ENCODE data around the gene CMYA5.

The CMYA5 gene

DNA sequence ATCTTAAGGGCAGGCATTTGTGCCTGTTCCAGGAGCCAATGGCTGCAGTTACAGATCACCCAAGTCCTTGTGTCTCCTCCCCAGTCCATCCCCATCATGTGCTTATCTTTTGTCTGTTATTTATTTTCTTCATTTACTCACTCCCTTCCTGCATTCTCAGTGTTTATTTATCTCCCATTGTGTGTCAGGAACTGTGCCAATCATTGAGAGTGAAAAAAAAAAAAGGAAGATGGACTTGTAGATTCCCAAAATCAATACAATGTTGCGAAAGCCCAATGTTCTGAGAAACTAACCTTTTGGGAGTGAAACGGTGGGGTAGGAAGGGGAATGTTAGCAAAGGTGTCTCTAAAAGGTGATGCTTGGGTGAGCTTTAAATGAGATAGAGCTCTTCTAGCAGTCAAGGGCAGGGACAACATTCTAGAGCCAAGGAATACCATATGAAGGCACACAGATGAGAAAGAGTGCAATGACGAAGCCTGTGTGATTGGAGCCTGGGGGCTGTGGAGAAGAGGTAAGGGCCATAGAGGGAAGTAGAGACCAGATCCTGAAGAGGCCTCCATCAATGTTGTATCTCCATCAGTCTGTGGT is 53.0 kb downstream of the CMYA5 start:
- no peaks in the 10 kb centered on the region for H3K9me2 ChIP-seq (ENCODE audit: low read depth, low read length)
- H4K20me1 ChIP-seq (ENCODE audit: insufficient read depth, low read length), result no peaks in the 10 kb centered on the region
- no peaks in the 10 kb centered on the region for H3K36me3 ChIP-seq (ENCODE audit: insufficient read depth, low read length)
- H3K4me3 ChIP-seq (ENCODE audit: low read depth, low read length, poor library complexity, severe bottlenecking), result no peak overlapping the region
- no peaks in the 10 kb centered on the region for H3K9me3 ChIP-seq (ENCODE audit: low read length)
- no peaks in the 10 kb centered on the region for H3K4me1 ChIP-seq (ENCODE audit: insufficient read depth, low read length, severe bottlenecking)
- no peak overlapping the region for H3K9ac ChIP-seq (ENCODE audit: low read length)
- H3K27me3 ChIP-seq (ENCODE audit: insufficient read depth, low read length), result no peaks in the 10 kb centered on the region
- no peaks in the 10 kb centered on the region for H3K79me2 ChIP-seq (ENCODE audit: insufficient read depth, low read length)
- no peak overlapping the region for H3K4me2 ChIP-seq (ENCODE audit: low read length)
- no peak overlapping the region for H2AFZ ChIP-seq (ENCODE audit: low read length)
- no peaks in the 10 kb centered on the region for H3F3A ChIP-seq (ENCODE audit: insufficient read depth, low read length)
- TF ChIP-seq, protein P1, sequence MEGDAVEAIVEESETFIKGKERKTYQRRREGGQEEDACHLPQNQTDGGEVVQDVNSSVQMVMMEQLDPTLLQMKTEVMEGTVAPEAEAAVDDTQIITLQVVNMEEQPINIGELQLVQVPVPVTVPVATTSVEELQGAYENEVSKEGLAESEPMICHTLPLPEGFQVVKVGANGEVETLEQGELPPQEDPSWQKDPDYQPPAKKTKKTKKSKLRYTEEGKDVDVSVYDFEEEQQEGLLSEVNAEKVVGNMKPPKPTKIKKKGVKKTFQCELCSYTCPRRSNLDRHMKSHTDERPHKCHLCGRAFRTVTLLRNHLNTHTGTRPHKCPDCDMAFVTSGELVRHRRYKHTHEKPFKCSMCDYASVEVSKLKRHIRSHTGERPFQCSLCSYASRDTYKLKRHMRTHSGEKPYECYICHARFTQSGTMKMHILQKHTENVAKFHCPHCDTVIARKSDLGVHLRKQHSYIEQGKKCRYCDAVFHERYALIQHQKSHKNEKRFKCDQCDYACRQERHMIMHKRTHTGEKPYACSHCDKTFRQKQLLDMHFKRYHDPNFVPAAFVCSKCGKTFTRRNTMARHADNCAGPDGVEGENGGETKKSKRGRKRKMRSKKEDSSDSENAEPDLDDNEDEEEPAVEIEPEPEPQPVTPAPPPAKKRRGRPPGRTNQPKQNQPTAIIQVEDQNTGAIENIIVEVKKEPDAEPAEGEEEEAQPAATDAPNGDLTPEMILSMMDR (IDR thresholded peaks at IDR 0.05; ENCODE audit: low read length), result no peak
- no peak for TF ChIP-seq EZH2 (IDR thresholded peaks at IDR 0.05; ENCODE audit: borderline replicate concordance, low read length)
- H3K27ac ChIP-seq (ENCODE audit: low read depth, low read length, poor library complexity, severe bottlenecking), result no peak overlapping the region

DNA sequence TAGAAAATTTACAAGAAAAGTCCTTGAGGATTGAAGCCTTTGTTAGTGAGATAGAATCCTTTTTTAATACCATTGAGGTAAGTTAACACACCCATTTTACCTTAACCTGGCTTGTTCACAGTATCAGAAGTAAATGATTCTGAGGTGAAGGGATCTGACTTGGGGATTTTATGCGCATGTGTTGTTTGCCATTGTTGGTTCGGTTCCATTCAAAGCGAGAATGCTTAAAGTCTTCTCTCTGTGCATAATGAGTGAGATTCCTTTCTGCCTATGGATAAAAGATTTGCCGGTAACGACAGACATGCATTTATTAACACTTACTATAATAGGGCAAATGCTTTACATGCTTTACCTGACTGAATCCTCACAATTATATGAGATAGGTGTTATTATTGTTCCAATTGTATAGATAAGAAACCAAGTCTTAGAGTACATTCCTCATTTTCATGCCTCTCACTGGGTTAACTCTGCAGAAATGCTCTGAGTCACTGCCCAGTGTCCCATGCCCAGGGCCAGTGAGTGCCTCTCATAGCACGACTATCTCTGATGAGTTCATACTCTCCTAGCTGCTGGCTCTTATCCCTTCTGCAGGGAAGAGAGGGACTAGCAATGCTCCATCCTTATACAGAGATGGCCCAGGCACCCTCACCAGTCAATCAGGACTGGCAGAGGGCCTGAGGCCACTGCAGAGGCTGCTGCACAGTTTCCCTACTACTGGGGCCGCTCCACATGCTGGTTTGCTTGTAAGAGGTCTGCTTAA is 54.4 kb downstream of the CMYA5 start:
- Histone ChIP-seq H3F3A (ENCODE audit: insufficient read depth, low read length) (no peaks in the 10 kb centered on the region), H3K4me2 (ENCODE audit: low read length) (no peak overlapping the region), H3K4me1 (ENCODE audit: insufficient read depth, low read length, severe bottlenecking) (no peaks in the 10 kb centered on the region), H3K79me2 (ENCODE audit: insufficient read depth, low read length) (no peaks in the 10 kb centered on the region), H3K4me3 (ENCODE audit: low read depth, low read length, poor library complexity, severe bottlenecking) (no peak overlapping the region), H4K20me1 (ENCODE audit: insufficient read depth, low read length) (no peaks in the 10 kb centered on the region), H3K9ac (ENCODE audit: low read length) (no peak overlapping the region), H3K27me3 (ENCODE audit: insufficient read depth, low read length) (no peaks in the 10 kb centered on the region), H3K9me2 (ENCODE audit: low read depth, low read length) (no peaks in the 10 kb centered on the region), H3K27ac (ENCODE audit: low read depth, low read length, poor library complexity, severe bottlenecking) (no peak overlapping the region), H3K36me3 (ENCODE audit: insufficient read depth, low read length) (no peaks in the 10 kb centered on the region), H3K9me3 (ENCODE audit: low read length) (no peaks in the 10 kb centered on the region), H2AFZ (ENCODE audit: low read length) (no peak overlapping the region)
- no peak for TF ChIP-seq EZH2 (IDR thresholded peaks at IDR 0.05; ENCODE audit: borderline replicate concordance, low read length)

DNA sequence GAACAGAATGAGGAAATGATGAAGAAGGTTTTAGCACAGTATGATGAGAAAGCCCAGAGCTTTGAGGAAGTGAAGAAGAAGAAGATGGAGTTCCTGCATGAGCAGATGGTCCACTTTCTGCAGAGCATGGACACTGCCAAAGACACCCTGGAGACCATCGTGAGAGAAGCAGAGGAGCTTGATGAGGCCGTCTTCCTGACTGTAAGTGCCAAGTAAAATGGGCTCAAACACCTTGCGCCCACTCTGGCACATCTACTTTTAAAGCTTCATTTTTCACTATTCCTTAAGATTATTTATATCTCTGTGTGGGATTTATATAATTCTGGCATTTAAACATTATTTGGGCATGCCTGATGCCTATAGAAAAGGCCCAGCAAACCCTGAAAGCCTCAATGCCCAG is 55.6 kb downstream of the CMYA5 start:
- no peak for TF ChIP-seq EZH2 (IDR thresholded peaks at IDR 0.05; ENCODE audit: borderline replicate concordance, low read length)
- TF ChIP-seq, protein P1 (IDR thresholded peaks at IDR 0.05; ENCODE audit: low read length), result no peak
- H3K4me2 ChIP-seq (ENCODE audit: low read length), result no peak overlapping the region
- no peaks in the 10 kb centered on the region for H3K79me2 ChIP-seq (ENCODE audit: insufficient read depth, low read length)

More for the DNA sequence above, 55.6 kb downstream of the CMYA5 start:
- Histone ChIP-seq H4K20me1 (ENCODE audit: insufficient read depth, low read length) (no peaks in the 10 kb centered on the region), H3K27me3 (ENCODE audit: insufficient read depth, low read length) (no peaks in the 10 kb centered on the region), H3K4me1 (ENCODE audit: insufficient read depth, low read length, severe bottlenecking) (no peaks in the 10 kb centered on the region), H2AFZ (ENCODE audit: low read length) (no peak overlapping the region), H3K9me2 (ENCODE audit: low read depth, low read length) (no peaks in the 10 kb centered on the region), H3K9me3 (ENCODE audit: low read length) (no peaks in the 10 kb centered on the region), H3F3A (ENCODE audit: insufficient read depth, low read length) (no peaks in the 10 kb centered on the region), H3K36me3 (ENCODE audit: insufficient read depth, low read length) (no peaks in the 10 kb centered on the region), H3K27ac (ENCODE audit: low read depth, low read length, poor library complexity, severe bottlenecking) (no peak overlapping the region), H3K9ac (ENCODE audit: low read length) (no peak overlapping the region), H3K4me3 (ENCODE audit: low read depth, low read length, poor library complexity, severe bottlenecking) (no peak overlapping the region)

Measured in OCI-LY1 (cell line).